GM12878 (cell line): ENCODE data around the gene TLR9. TPM values are rescaled to one million over a fixed set of nuclear protein-coding genes. Genes with fewer than 3 reads are reported as not detected.

Experiments used
- ATAC-seq: fragments of 200-7000 bp; cut with Tn5 transposase; 3 replicates; pipeline ENCODE4 v1.9.1; 2020; ENCODE audit warnings: mild to moderate bottlenecking, moderate library complexity
- BruUV-seq: library from RNA; stranded (reverse); fragments of 400-500 nt; replicated peaks from 2 replicates; lab custom pipeline; 2021; lab: Mats Ljungman, UMichigan
- CTCF ChIA-PET: fragments of 300-600 bp; sonication (Branson Sonifier 250); formaldehyde crosslinking; extraction: SDS; loops from one replicate; lab custom pipeline; 2021; ENCODE audit warnings: inconsistent platforms; lab: Yijun Ruan, JAX
- POLR2A ChIA-PET: fragments of 350-600 bp; formaldehyde crosslinking; extraction: SDS; loops from one replicate; lab custom pipeline; 2021; ENCODE audit warnings: inconsistent platforms; lab: Charles Lee
- RAD21 ChIA-PET: fragments of 300-600 bp; sonication (Branson Sonifier 250); formaldehyde crosslinking; loops from one replicate; lab custom pipeline; 2023; ENCODE audit warnings: antibody characterized with exemption; ENCODE audit not compliant: unreplicated experiment; lab: Charles Lee
- SMC1A ChIA-PET: fragments of 300-600 bp; sonication (Branson Sonifier 250); formaldehyde crosslinking; loops from one replicate; lab custom pipeline; 2023; ENCODE audit not compliant: unreplicated experiment, uncharacterized antibody; lab: Charles Lee
- DNase-seq: peaks from one replicate; pipeline ENCODE4 v3.0.0-alpha.2; 2011; ENCODE audit warnings: low read depth, low spot score
- FAIRE-seq: peaks from 3 replicates; lab custom pipeline; 2011; peaks lifted over from hg19 to GRCh38; lab: Jason Lieb, UNC
- H2AFZ ChIP-seq: 2 replicates; pipeline ENCODE4 v1.6.0; 2011; ENCODE audit warnings: low read depth, low read length, control low read depth; ENCODE audit not compliant: control insufficient read depth
- H3K27ac ChIP-seq: 2 replicates; pipeline ENCODE4 v1.5.1; 2011; ENCODE audit warnings: control low read depth; ENCODE audit not compliant: control insufficient read depth, insufficient read depth
- H3K27me3 ChIP-seq, 2 experiments: replicated peaks in 1 of 2; 2 replicates each; pipeline versions ENCODE4 v1.6.0 to v1.6.1; 2011; ENCODE audit warnings: low read length in 1 of 2; ENCODE audit not compliant: control insufficient read depth in 2 of 2, insufficient read depth in 2 of 2
- H3K36me3 ChIP-seq, 2 experiments: 2 replicates each; pipeline ENCODE4 v1.5.1; 2011; ENCODE audit warnings: low read length in 1 of 2; ENCODE audit not compliant: control insufficient read depth in 2 of 2, insufficient read depth in 2 of 2
- H3K4me1 ChIP-seq: 2 replicates; pipeline ENCODE4 v1.6.1; 2011; ENCODE audit warnings: mild to moderate bottlenecking, low read length, moderate library complexity, mixed read lengths; ENCODE audit not compliant: control insufficient read depth, insufficient read depth
- H3K4me2 ChIP-seq: 2 replicates; pipeline ENCODE4 v1.6.0; 2011; ENCODE audit warnings: control low read depth; ENCODE audit not compliant: control insufficient read depth, insufficient read depth
- H3K4me3 ChIP-seq: fragments of 200-600 bp; sonication (generic); 2 replicates; pipeline ENCODE4 v1.5.1; 2016
- H3K79me2 ChIP-seq: 2 replicates; pipeline ENCODE4 v1.6.0; 2011; ENCODE audit warnings: low read length; ENCODE audit not compliant: control insufficient read depth, insufficient read depth
- H3K9ac ChIP-seq: 2 replicates; pipeline ENCODE4 v1.8.0; 2011; ENCODE audit warnings: low read length, control low read depth, mixed read lengths; ENCODE audit not compliant: control insufficient read depth, insufficient read depth
- H3K9me3 ChIP-seq: replicated peaks from 3 replicates; pipeline ENCODE4 v1.5.1; 2011; ENCODE audit warnings: mild to moderate bottlenecking, low read length; ENCODE audit not compliant: control insufficient read depth, insufficient read depth
- H4K20me1 ChIP-seq: 2 replicates; pipeline ENCODE4 v1.6.0; 2011; ENCODE audit not compliant: control insufficient read depth, insufficient read depth
- BHLHE40 ChIP-seq, 2 experiments: fragments of 450-650 bp in 1 of 2; IDR thresholded peaks; 2 replicates each; pipeline ENCODE4 v1.6.1; 2011 to 2017; ENCODE audit warnings: low read depth in 2 of 2, borderline replicate concordance in 1 of 2, improper control_type of control experiment in 1 of 2, low read length in 1 of 2, mild to moderate bottlenecking in 1 of 2
- BMI1 ChIP-seq: fragments of 450-650 bp; IDR thresholded peaks from 2 replicates; pipeline ENCODE4 v1.6.1; 2016; ENCODE audit warnings: mild to moderate bottlenecking, moderate library complexity, borderline replicate concordance
- DPF2 ChIP-seq: fragments of 450-650 bp; IDR thresholded peaks from 2 replicates; pipeline ENCODE4 v1.6.1; 2017; ENCODE audit warnings: mild to moderate bottlenecking
- EP300 ChIP-seq, 2 experiments: fragments of 150-350 bp in 1 of 2; IDR thresholded peaks; 2 replicates each; pipeline ENCODE4 v1.6.1; 2011 to 2012; ENCODE audit warnings: low read depth in 2 of 2, low read length in 2 of 2, borderline replicate concordance in 1 of 2, improper control_type of control experiment in 1 of 2, inconsistent platforms in 1 of 2; ENCODE audit not compliant: control insufficient read depth in 1 of 2
- EZH2 ChIP-seq: IDR thresholded peaks from 2 replicates; pipeline ENCODE4 v1.6.1; 2012; ENCODE audit warnings: low read depth, mild to moderate bottlenecking, control low read depth, inconsistent platforms, low read length, borderline replicate concordance; ENCODE audit not compliant: control insufficient read depth
- MTA2 ChIP-seq: fragments of 450-650 bp; IDR thresholded peaks from 2 replicates; pipeline ENCODE4 v1.6.1; 2016; ENCODE audit warnings: low read depth, mild to moderate bottlenecking, moderate library complexity
- NRF1 ChIP-seq: conservative IDR thresholded peaks from 2 replicates; pipeline ENCODE4 v1.6.1; 2011; ENCODE audit warnings: mild to moderate bottlenecking, low read depth, low read length, improper control_type of control experiment
- POU2F2 ChIP-seq: IDR thresholded peaks from 3 replicates; pipeline ENCODE4 v1.6.1; 2011; ENCODE audit warnings: low read depth, mild to moderate bottlenecking, low read length, borderline replicate concordance
- RAD21 ChIP-seq: IDR thresholded peaks from 2 replicates; pipeline ENCODE4 v1.6.1; 2011; ENCODE audit warnings: mild to moderate bottlenecking, low read depth, low read length, moderate library complexity; ENCODE audit not compliant: insufficient read depth
- USF1 ChIP-seq: IDR thresholded peaks from 2 replicates; pipeline ENCODE4 v1.6.1; 2011; ENCODE audit warnings: borderline replicate concordance, low read depth, mild to moderate bottlenecking, moderate library complexity, mixed read lengths, low read length; ENCODE audit not compliant: insufficient read depth; ENCODE audit errors: extremely low read length
- WGBS: methylation state at CpG from one replicate; pipeline ENCODE4 v1.1.6; 2016; ENCODE audit warnings: low lambda C conversion rate; ENCODE audit not compliant: insufficient replicate concordance, insufficient coverage; ENCODE audit errors: missing lambda C conversion rate; 5-methylcytosine and 5-hydroxymethylcytosine counted together
- in situ Hi-C: fragments of 300-500 bp; cut with MboI; formaldehyde crosslinking; loops from 9 replicates; pipeline ENCODE4 v1.14.3; 2018; ENCODE audit warnings: mixed read lengths
- intact Hi-C: fragments of 100-400 bp; cut with micrococcal nuclease; formaldehyde crosslinking; loops from one replicate; pipeline ENCODE4 v1.14.2; 2022; ENCODE audit not compliant: unreplicated experiment
- polyA plus RNA-seq, 11 experiments: library from polyadenylated mRNA; depleted of rRNA in 4 of 11; unstranded in 6 of 11; stranded (reverse) in 5 of 11; fragments of >200 nt; fragmentation: Nextera tagmentation in 4 of 11; fragmentation: Illumina TruSeq in 1 of 11; extraction: Ambion mirVana in 4 of 11; extraction: Trizol in 1 of 11; gene quantifications; 1 replicate in 1 of 11; 2 replicates in 10 of 11; pipeline versions ENCODE4 v1.2.1 to v1.2.3, GENCODE V29; 2011 to 2016; ENCODE audit warnings: inconsistent platforms in 2 of 11, missing spikeins in 2 of 11, low read depth in 1 of 11
- total RNA-seq, 4 experiments: library from RNA; depleted of rRNA in 3 of 4; stranded (reverse); fragments of >200 nt in 3 of 4; fragmentation: Illumina TruSeq in 1 of 4; extraction: Trizol in 1 of 4; gene quantifications; 2 replicates each; pipeline versions ENCODE4 v1.2.1 to v1.2.3, GENCODE V29; 2013 to 2021
- TF ChIP-seq, protein P1 (sequence below): fragments of 450-650 bp; IDR thresholded peaks from 2 replicates; pipeline ENCODE4 v1.6.1; 2017; ENCODE audit warnings: borderline replicate concordance
- TF ChIP-seq, protein P2 (sequence below): IDR thresholded peaks from 2 replicates; pipeline ENCODE4 v1.6.1; 2012; ENCODE audit warnings: low read depth, low read length, improper control_type of control experiment

TLR9 gene
- total and polyA plus RNA-seq, 10 of the 15 experiments (the other 5 are each of a cell fraction or from before 2014, with no cell fraction given) = 0.10 to 4.8 (median 0.53) TPM; not detected in 1

DNA sequence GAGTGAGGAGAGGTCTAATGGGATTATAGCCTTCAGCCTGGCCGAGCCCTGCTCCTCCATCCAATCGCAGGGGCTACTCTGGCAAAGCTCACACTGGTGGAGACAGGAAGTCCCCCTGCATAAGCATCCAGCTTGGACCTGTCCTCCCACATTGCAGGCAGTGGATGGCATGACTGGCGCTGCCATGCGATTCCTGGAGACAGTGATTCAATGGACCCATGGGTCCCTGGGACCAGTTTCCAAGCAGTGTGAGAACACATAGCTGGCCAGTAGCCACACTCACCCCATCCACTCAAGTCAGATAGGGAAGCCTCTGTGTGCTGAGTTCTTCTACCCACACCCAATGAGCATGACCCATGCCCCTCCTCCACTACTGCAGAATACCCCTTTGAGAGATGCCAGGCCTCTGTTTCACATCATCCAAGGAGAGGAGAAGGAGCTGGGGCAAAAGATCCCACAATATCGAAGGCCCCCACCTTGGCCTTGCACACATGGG, 53.1 kb downstream of the TLR9 start:
- Histone ChIP-seq H4K20me1 (no peaks in the 10 kb centered on the region), H3K9ac (no peak overlapping the region), H3K9me3 (no peaks in the 10 kb centered on the region), H3K79me2 (no peaks in the 10 kb centered on the region), H3K27me3 (no peaks in the 10 kb centered on the region), H3K4me3 (no peak overlapping the region), H2AFZ (no peak overlapping the region), H3K27ac (no peak overlapping the region), H3K4me1 (no peaks in the 10 kb centered on the region), H3K36me3 (no peaks in the 10 kb centered on the region), H3K4me2 (no peak overlapping the region)
- no peak for DNase-seq
- no TSS peak for BruUV-seq
- 55% methylated on average over 5 of the region's 5 CpGs for WGBS
- ChIA-PET CTCF (interaction anchor here (0.8 kb wide), 1 partner anchor 33 kb away, joined by 3 read pairs; no protein-coding TSS in a partner anchor), POLR2A (no interaction called here), RAD21 (no interaction called here), SMC1A (no interaction called here)
- intact Hi-C loops = no loop called here
- no peak for TF ChIP-seq MTA2
- ATAC-seq = no peak
- no peak for FAIRE-seq
- in situ Hi-C loops = no loop called here

GRCh38 chr3:52171514-52172261, 53.8 kb downstream of the TLR9 start:
- no peaks in the 10 kb centered on the region for H3K36me3 ChIP-seq
- intact Hi-C loops (no loop called here), in situ Hi-C loops (no loop called here)
- H3K4me1 ChIP-seq = no peaks in the 10 kb centered on the region
- H3K4me3 ChIP-seq = no peak overlapping the region
- no peak overlapping the region for H3K9ac ChIP-seq
- H4K20me1 ChIP-seq = no peaks in the 10 kb centered on the region
- POLR2A ChIA-PET = no interaction called here
- ATAC-seq = no peak
- no peak overlapping the region for H3K4me2 ChIP-seq
- H3K9me3 ChIP-seq = no peaks in the 10 kb centered on the region
- no TSS peak for BruUV-seq
- CTCF ChIA-PET = interaction anchor here (1.1 to 1.2 kb wide), 2 partner anchors 32 to 49 kb away, joined by 3 to 4 read pairs; no protein-coding TSS in a partner anchor
- no peak overlapping the region for H2AFZ ChIP-seq
- H3K27ac ChIP-seq = no peak overlapping the region
- DNase-seq = no peak
- SMC1A ChIA-PET = no interaction called here
- RAD21 ChIA-PET = no interaction called here
- H3K27me3 ChIP-seq = no peaks in the 10 kb centered on the region
- H3K79me2 ChIP-seq = no peaks in the 10 kb centered on the region
- FAIRE-seq = no peak
- WGBS = 46% methylated on average over 3 of the region's 3 CpGs
- TF ChIP-seq RAD21 (no peak), BMI1 (no peak), USF1 (no peak), DPF2 (no peak), POU2F2 (no peak), EP300 (IDR thresholded peaks at IDR 0.05; ENCODE audit: borderline replicate concordance in 1 of 2, control insufficient read depth in 1 of 2, low read depth in 2 of 2, low read length in 2 of 2) (no peak), EZH2 (no peak), BHLHE40 (IDR thresholded peaks at IDR 0.05; ENCODE audit: borderline replicate concordance in 1 of 2, low read depth in 2 of 2, low read length in 1 of 2) (no peak), NRF1 (no peak)
- TF ChIP-seq, protein P1, sequence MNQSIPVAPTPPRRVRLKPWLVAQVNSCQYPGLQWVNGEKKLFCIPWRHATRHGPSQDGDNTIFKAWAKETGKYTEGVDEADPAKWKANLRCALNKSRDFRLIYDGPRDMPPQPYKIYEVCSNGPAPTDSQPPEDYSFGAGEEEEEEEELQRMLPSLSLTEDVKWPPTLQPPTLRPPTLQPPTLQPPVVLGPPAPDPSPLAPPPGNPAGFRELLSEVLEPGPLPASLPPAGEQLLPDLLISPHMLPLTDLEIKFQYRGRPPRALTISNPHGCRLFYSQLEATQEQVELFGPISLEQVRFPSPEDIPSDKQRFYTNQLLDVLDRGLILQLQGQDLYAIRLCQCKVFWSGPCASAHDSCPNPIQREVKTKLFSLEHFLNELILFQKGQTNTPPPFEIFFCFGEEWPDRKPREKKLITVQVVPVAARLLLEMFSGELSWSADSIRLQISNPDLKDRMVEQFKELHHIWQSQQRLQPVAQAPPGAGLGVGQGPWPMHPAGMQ = no peak
- TF ChIP-seq, protein P2, sequence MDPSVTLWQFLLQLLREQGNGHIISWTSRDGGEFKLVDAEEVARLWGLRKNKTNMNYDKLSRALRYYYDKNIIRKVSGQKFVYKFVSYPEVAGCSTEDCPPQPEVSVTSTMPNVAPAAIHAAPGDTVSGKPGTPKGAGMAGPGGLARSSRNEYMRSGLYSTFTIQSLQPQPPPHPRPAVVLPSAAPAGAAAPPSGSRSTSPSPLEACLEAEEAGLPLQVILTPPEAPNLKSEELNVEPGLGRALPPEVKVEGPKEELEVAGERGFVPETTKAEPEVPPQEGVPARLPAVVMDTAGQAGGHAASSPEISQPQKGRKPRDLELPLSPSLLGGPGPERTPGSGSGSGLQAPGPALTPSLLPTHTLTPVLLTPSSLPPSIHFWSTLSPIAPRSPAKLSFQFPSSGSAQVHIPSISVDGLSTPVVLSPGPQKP = no peak
